IMR-90 (cell line): Measurements from ENCODE around the gene ZZZ3. TPM values are rescaled to one million over a fixed set of nuclear protein-coding genes. Genes with fewer than 3 reads are reported as not detected.

Experiments used
- ATAC-seq: fragments of 200-7000 bp; cut with Tn5 transposase; 2 replicates; pipeline ENCODE4 v1.9.1; 2020; ENCODE audit warnings: low read depth, mild to moderate bottlenecking, moderate library complexity
- BruUV-seq: library from RNA; stranded (reverse); fragments of 400-500 nt; replicated peaks from 2 replicates; lab custom pipeline; 2021; lab: Mats Ljungman, UMichigan
- CTCF ChIA-PET: fragments of 300-600 bp; formaldehyde crosslinking; extraction: SDS; loops from one replicate; lab custom pipeline; 2021; ENCODE audit warnings: antibody characterized with exemption; lab: Yijun Ruan, JAX
- POLR2A ChIA-PET: fragments of 300-600 bp; sonication (Branson Sonifier 250); formaldehyde crosslinking; loops from one replicate; lab custom pipeline; 2022; ENCODE audit warnings: antibody characterized with exemption; ENCODE audit not compliant: unreplicated experiment; lab: Charles Lee
- DNase-seq: peaks from one replicate; pipeline ENCODE4 v3.0.0; 2013
- H2AFZ ChIP-seq: replicated peaks from 2 replicates; pipeline ENCODE3; 2013; ENCODE audit warnings: low read length, mild to moderate bottlenecking; ENCODE audit not compliant: poor library complexity
- H2AK5ac ChIP-seq: 2 replicates; pipeline ENCODE4 v1.6.1; 2013; ENCODE audit warnings: low read depth, low read length, inconsistent platforms
- H2AK9ac ChIP-seq: replicated peaks from 2 replicates; pipeline ENCODE3; 2013; ENCODE audit warnings: mild to moderate bottlenecking, low read depth, low read length, moderate library complexity; ENCODE audit not compliant: poor library complexity
- H2BK120ac ChIP-seq: 2 replicates; pipeline ENCODE4 v1.6.1; 2013; ENCODE audit warnings: low read depth, low read length, inconsistent platforms
- H2BK15ac ChIP-seq: 3 replicates; pipeline ENCODE4 v1.6.1; 2013; ENCODE audit warnings: low read depth, low read length, inconsistent platforms
- H2BK20ac ChIP-seq: 2 replicates; pipeline ENCODE4 v1.6.1; 2013; ENCODE audit warnings: low read depth, mild to moderate bottlenecking, inconsistent platforms, low read length, moderate library complexity
- H2BK5ac ChIP-seq: 2 replicates; pipeline ENCODE4 v1.6.1; 2013; ENCODE audit warnings: mild to moderate bottlenecking, low read depth, low read length, inconsistent platforms; ENCODE audit not compliant: poor library complexity, severe bottlenecking
- H3K14ac ChIP-seq: replicated peaks from 2 replicates; pipeline ENCODE4 v1.6.1; 2013; ENCODE audit warnings: low read depth, low read length, inconsistent platforms
- H3K18ac ChIP-seq: 2 replicates; pipeline ENCODE4 v1.6.1; 2013; ENCODE audit warnings: low read depth, low read length, control low read depth
- H3K23ac ChIP-seq: 2 replicates; pipeline ENCODE4 v1.6.1; 2013; ENCODE audit warnings: low read depth, low read length, inconsistent platforms
- H3K27ac ChIP-seq: 2 replicates; pipeline ENCODE4 v1.5.1; 2013; ENCODE audit warnings: mild to moderate bottlenecking, control low read depth, low read length; ENCODE audit not compliant: insufficient read depth
- H3K27me3 ChIP-seq: 2 replicates; pipeline ENCODE4 v1.6.1; 2013; ENCODE audit warnings: low read length; ENCODE audit not compliant: control insufficient read depth, insufficient read depth
- H3K36me3 ChIP-seq: 2 replicates; pipeline ENCODE4 v1.6.1; 2013; ENCODE audit warnings: low read length, mixed read lengths; ENCODE audit not compliant: control insufficient read depth, insufficient read depth
- H3K4ac ChIP-seq: 2 replicates; pipeline ENCODE4 v1.6.1; 2013; ENCODE audit warnings: low read depth, low read length, inconsistent platforms
- H3K4me1 ChIP-seq: 2 replicates; pipeline ENCODE4 v1.6.1; 2013; ENCODE audit warnings: low read length, mixed read lengths; ENCODE audit not compliant: control insufficient read depth, insufficient read depth
- H3K4me2 ChIP-seq: 2 replicates; pipeline ENCODE4 v1.6.1; 2013; ENCODE audit warnings: low read depth, mild to moderate bottlenecking, control low read depth, low read length, moderate library complexity
- H3K4me3 ChIP-seq: 2 replicates; pipeline ENCODE4 v1.5.1; 2013; ENCODE audit warnings: low read depth, mild to moderate bottlenecking, control low read depth, low read length, moderate library complexity; ENCODE audit not compliant: insufficient read depth
- H3K56ac ChIP-seq: 2 replicates; pipeline ENCODE4 v1.6.1; 2013; ENCODE audit warnings: low read length, inconsistent platforms; ENCODE audit not compliant: insufficient read depth; ENCODE audit errors: extremely low read depth
- H3K79me1 ChIP-seq, 2 experiments: 2 replicates each; pipeline ENCODE4 v1.6.1; 2013; ENCODE audit warnings: low read length in 2 of 2, inconsistent platforms in 1 of 2, low read depth in 1 of 2
- H3K9ac ChIP-seq: 2 replicates; pipeline ENCODE4 v1.6.1; 2013; ENCODE audit warnings: low read depth, low read length, control low read depth
- H3K9me1 ChIP-seq: 2 replicates; pipeline ENCODE4 v1.6.1; 2013; ENCODE audit warnings: low read length, inconsistent platforms; ENCODE audit not compliant: insufficient read depth
- H3K9me3 ChIP-seq: 2 replicates; pipeline ENCODE4 v1.6.1; 2013; ENCODE audit warnings: low read length; ENCODE audit not compliant: control insufficient read depth, insufficient read depth
- H4K20me1 ChIP-seq: 2 replicates; pipeline ENCODE4 v1.6.1; 2013; ENCODE audit warnings: low read length, inconsistent platforms; ENCODE audit not compliant: insufficient read depth
- H4K5ac ChIP-seq: 2 replicates; pipeline ENCODE4 v1.6.1; 2013; ENCODE audit warnings: mild to moderate bottlenecking, low read depth, low read length, control low read depth
- H4K8ac ChIP-seq, 2 experiments: 2 replicates each; pipeline ENCODE4 v1.6.1; 2013; ENCODE audit warnings: low read depth in 2 of 2, low read length in 2 of 2, control low read depth in 1 of 2, inconsistent platforms in 1 of 2
- H4K91ac ChIP-seq: 2 replicates; pipeline ENCODE4 v1.6.1; 2013; ENCODE audit warnings: low read depth, low read length, inconsistent platforms; ENCODE audit not compliant: insufficient read depth
- MAZ ChIP-seq: IDR thresholded peaks from 2 replicates; pipeline ENCODE4 v1.6.1; 2012; ENCODE audit warnings: low read depth, mild to moderate bottlenecking, low read length, improper control_type of control experiment, moderate library complexity, borderline replicate concordance
- MXI1 ChIP-seq: IDR thresholded peaks from 2 replicates; pipeline ENCODE4 v1.6.1; 2012; ENCODE audit warnings: low read depth, mild to moderate bottlenecking, low read length, moderate library complexity, borderline replicate concordance
- NFE2L2 ChIP-seq: fragments of 150-350 bp; IDR thresholded peaks from 2 replicates; pipeline ENCODE4 v1.6.1; 2016; ENCODE audit warnings: low read depth, mild to moderate bottlenecking, low read length
- POLR2A ChIP-seq: IDR thresholded peaks from 2 replicates; pipeline ENCODE4 v1.6.1; 2012; ENCODE audit warnings: mild to moderate bottlenecking, low read depth, low read length
- SMC3 ChIP-seq: fragments of 150-350 bp; IDR thresholded peaks from 2 replicates; pipeline ENCODE4 v1.6.1; 2016; ENCODE audit warnings: low read depth, mild to moderate bottlenecking, antibody characterized with exemption, low read length, moderate library complexity
- USF2 ChIP-seq: fragments of 150-350 bp; IDR thresholded peaks from 2 replicates; pipeline ENCODE4 v1.6.1; 2017; ENCODE audit warnings: mild to moderate bottlenecking, antibody characterized with exemption, low read length, low read depth
- WGBS, 2 experiments: methylation state at CpG; one replicate each; pipeline versions ENCODE4 v1.1.5 to v1.1.7; 2013; ENCODE audit warnings: missing lambda C conversion rate in 2 of 2; ENCODE audit not compliant: insufficient read length in 1 of 2; ENCODE audit errors: extremely low coverage in 2 of 2; 5-methylcytosine and 5-hydroxymethylcytosine counted together
- dilution Hi-C: fragments of 300-500 bp; cut with HindIII; formaldehyde crosslinking; loops from one replicate; pipeline ENCODE4 v1.14.3; 2018; ENCODE audit warnings: low sequenced_read_pairs; ENCODE audit not compliant: unreplicated experiment
- in situ Hi-C: fragments of 300-500 bp; cut with MboI; formaldehyde crosslinking; loops from 3 replicates; pipeline ENCODE4 v1.14.3; 2019; ENCODE audit warnings: low sequenced_read_pairs, inconsistent platforms, mixed read lengths
- intact Hi-C: fragments of 100-400 bp; cut with micrococcal nuclease; formaldehyde crosslinking; loops from 2 replicates; pipeline ENCODE4 v1.10.0; 2022
- polyA plus RNA-seq, 3 experiments: library from polyadenylated mRNA; depleted of rRNA; stranded (reverse); fragments of >200 nt; gene quantifications; 2 replicates each; pipeline ENCODE4 v1.2.3, GENCODE V29; 2012; ENCODE audit warnings: low replicate concordance in 1 of 3
- total RNA-seq: library from RNA; depleted of rRNA; stranded (reverse); fragments of >200 nt; gene quantifications from 2 replicates; pipeline ENCODE4 v1.2.3, GENCODE V29; 2012

The ZZZ3 gene
- total and polyA plus RNA-seq, 2 of the 4 experiments (the other 2 are of a cell fraction): 14.2 to 66.3 TPM

GRCh38 chr1:77652970-77653516, 29.4 kb downstream of the ZZZ3 start:
- dilution Hi-C loops (no loop called here), intact Hi-C loops (no loop called here), in situ Hi-C loops (no loop called here)
- ATAC-seq (no peak), DNase-seq (no peak)
- Histone ChIP-seq H2AK5ac (no peak overlapping the region), H2AFZ (no peak overlapping the region), H4K5ac (no peak overlapping the region), H2BK120ac (no peak overlapping the region), H4K20me1 (peaks cover 40% of the 10 kb centered on the region), H3K9me3 (peaks cover 4% of the 10 kb centered on the region), H3K4me1 (no peaks in the 10 kb centered on the region), H3K27ac (no peak overlapping the region), H3K23ac (no peak overlapping the region), H2BK15ac (no peak overlapping the region), H3K9me1 (no peaks in the 10 kb centered on the region; the same call in 1 of the 2 replicates), H4K91ac (no peak overlapping the region), H2BK20ac (no peak overlapping the region), H3K4ac (no peak overlapping the region), H2BK5ac (no peak overlapping the region), H3K4me3 (no peak overlapping the region), H3K36me3 (no peaks in the 10 kb centered on the region), H4K8ac (no peak overlapping the region), H3K56ac (no peak overlapping the region), H2AK9ac (no peak overlapping the region), H3K18ac (no peak overlapping the region), H3K79me1 (peaks cover 18 to 46% of the 10 kb centered on the region in 2 experiments), H3K14ac (no peak overlapping the region), H3K27me3 (no peaks in the 10 kb centered on the region), H3K4me2 (no peak overlapping the region), H3K9ac (no peak overlapping the region)
- no TSS peak for BruUV-seq
- POLR2A ChIA-PET: no interaction called here
- no peak for TF ChIP-seq USF2
- TF ChIP-seq NFE2L2: no peak
- TF ChIP-seq MXI1: no peak
- no peak for TF ChIP-seq SMC3
- no peak for TF ChIP-seq POLR2A
- no peak for TF ChIP-seq MAZ
- CTCF ChIA-PET: no interaction called here
- WGBS, 2 experiments: 100% methylated on average over 2 of the region's 6 CpGs; no CpG with 5 or more reads in 1 of the 2 experiments
